GM23338 (cell line): Measurements from ENCODE around the gene GRAMD1B.

Experiments used
- CREB1 ChIP-seq: fragments of 250-450 bp; sonication (Bioruptor Pico); IDR thresholded peaks from 2 replicates; pipeline ENCODE4 v1.5.0; 2020; ENCODE audit warnings: low read depth, mild to moderate bottlenecking, moderate library complexity
- CTCF ChIP-seq, 2 experiments: fragments of 200-600 bp in 1 of 2; sonication (generic) in 1 of 2; conservative IDR thresholded peaks; 2 replicates each; pipeline versions ENCODE4 v1.5.1 to v1.6.1; 2016 to 2017; ENCODE audit warnings: antibody characterized with exemption in 2 of 2, low read depth in 2 of 2, mild to moderate bottlenecking in 2 of 2, moderate library complexity in 1 of 2
- ETS1 ChIP-seq: IDR thresholded peaks from 2 replicates; pipeline ENCODE4 v1.6.1; 2016; ENCODE audit warnings: antibody characterized with exemption
- EZH2 ChIP-seq: fragments of 200-600 bp; sonication (generic); IDR thresholded peaks from one replicate; pipeline ENCODE4 v1.8.0; 2017; ENCODE audit warnings: antibody characterized with exemption, mild to moderate bottlenecking, low read depth; ENCODE audit not compliant: unreplicated experiment
- EZH2phosphoT487 ChIP-seq: fragments of 200-600 bp; sonication (generic); IDR thresholded peaks from one replicate; pipeline ENCODE4 v1.8.1; 2018; ENCODE audit warnings: antibody characterized with exemption; ENCODE audit not compliant: unreplicated experiment
- JUNB ChIP-seq: IDR thresholded peaks from one replicate; pipeline ENCODE4 v1.6.1; 2016; ENCODE audit warnings: antibody characterized with exemption; ENCODE audit not compliant: unreplicated experiment
- NANOG ChIP-seq: IDR thresholded peaks from 2 replicates; pipeline ENCODE4 v1.6.1; 2016; ENCODE audit warnings: antibody characterized with exemption, borderline replicate concordance
- POLR2AphosphoS5 ChIP-seq: IDR thresholded peaks from 2 replicates; pipeline ENCODE4 v1.6.1; 2016; ENCODE audit warnings: antibody characterized with exemption, low read depth
- REST ChIP-seq: IDR thresholded peaks from one replicate; pipeline ENCODE4 v1.6.1; 2018; ENCODE audit warnings: antibody characterized with exemption; ENCODE audit not compliant: unreplicated experiment
- STAT1 ChIP-seq: IDR thresholded peaks from one replicate; pipeline ENCODE4 v1.6.1; 2016; ENCODE audit warnings: antibody characterized with exemption; ENCODE audit not compliant: unreplicated experiment
- ZNF114 ChIP-seq: fragments of 250-450 bp; sonication (Bioruptor Pico); IDR thresholded peaks from 2 replicates; pipeline ENCODE4 v1.5.0; 2020; ENCODE audit warnings: mild to moderate bottlenecking, moderate library complexity
- ZNF331 ChIP-seq: fragments of 250-450 bp; sonication (Bioruptor Pico); IDR thresholded peaks from 2 replicates; pipeline ENCODE4 v1.5.0; 2020; ENCODE audit warnings: low read depth, mild to moderate bottlenecking, moderate library complexity
- ZNF462 ChIP-seq: fragments of 250-450 bp; sonication (Bioruptor Pico); IDR thresholded peaks from 2 replicates; pipeline ENCODE4 v1.5.0; 2020; ENCODE audit warnings: mild to moderate bottlenecking, moderate library complexity

- no peak for TF ChIP-seq POLR2AphosphoS5
- TF ChIP-seq EZH2, result no peak
- TF ChIP-seq CTCF (conservative IDR thresholded peaks at IDR 0.05; ENCODE audit: low read depth in 2 of 2), result no peak
- TF ChIP-seq EZH2phosphoT487, result no peak
- no peak for TF ChIP-seq STAT1
- TF ChIP-seq ZNF331 (CRISPR knock-in tag), result no peak
- TF ChIP-seq REST, result no peak
- TF ChIP-seq CREB1, result no peak
- TF ChIP-seq ETS1, result no peak
- no peak for TF ChIP-seq NANOG
- TF ChIP-seq JUNB, result no peak
- TF ChIP-seq ZNF114, result no peak
- no peak for TF ChIP-seq ZNF462 (CRISPR knock-in tag)
These were observed 210.0 kb downstream of the GRAMD1B start for GRCh38 chr11:123640029-123640428.
